Measurements from ENCODE around the gene SRGAP2B.
"Not testable (repeated sequence)": the region's sequence is repeated elsewhere in the genome, so short reads cannot be mapped to it uniquely, and the experiment has no call there.

DNA sequence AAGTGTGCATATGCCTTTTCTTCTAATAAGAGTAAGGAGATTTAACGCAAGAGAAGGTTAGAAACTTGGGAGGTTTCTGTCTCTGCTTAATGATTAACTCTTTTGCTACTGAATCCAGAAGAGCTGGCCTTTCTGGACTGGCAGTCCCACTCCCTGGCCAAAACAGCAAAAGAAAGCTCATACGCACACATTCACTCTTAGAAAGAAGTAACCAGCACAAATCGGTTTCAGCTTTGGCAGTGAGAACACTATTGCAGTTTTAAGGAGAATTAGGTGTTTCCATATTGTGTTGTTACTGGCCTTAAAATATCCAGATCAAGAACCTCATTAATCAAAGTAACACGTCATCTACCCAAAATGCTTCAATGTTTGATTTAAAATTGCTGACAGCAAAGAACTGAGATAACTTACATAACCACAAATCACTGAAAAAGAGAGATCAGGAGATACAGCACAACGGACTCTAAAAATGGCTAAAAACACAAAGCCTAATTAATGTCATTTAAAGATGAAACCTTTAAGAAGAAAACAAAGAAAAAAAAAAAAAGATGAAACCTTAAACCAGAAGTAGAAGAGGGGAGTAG lies 16.2 kb downstream of the SRGAP2B start:
- TF ChIP-seq, protein P1, sequence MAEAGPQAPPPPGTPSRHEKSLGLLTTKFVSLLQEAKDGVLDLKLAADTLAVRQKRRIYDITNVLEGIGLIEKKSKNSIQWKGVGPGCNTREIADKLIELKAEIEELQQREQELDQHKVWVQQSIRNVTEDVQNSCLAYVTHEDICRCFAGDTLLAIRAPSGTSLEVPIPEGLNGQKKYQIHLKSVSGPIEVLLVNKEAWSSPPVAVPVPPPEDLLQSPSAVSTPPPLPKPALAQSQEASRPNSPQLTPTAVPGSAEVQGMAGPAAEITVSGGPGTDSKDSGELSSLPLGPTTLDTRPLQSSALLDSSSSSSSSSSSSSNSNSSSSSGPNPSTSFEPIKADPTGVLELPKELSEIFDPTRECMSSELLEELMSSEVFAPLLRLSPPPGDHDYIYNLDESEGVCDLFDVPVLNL (IDR thresholded peaks at IDR 0.05; ENCODE audit: low read depth, low read length): not testable (repeated sequence)
- not testable (repeated sequence) for TF ChIP-seq ASH2L (IDR thresholded peaks at IDR 0.05; ENCODE audit: borderline replicate concordance, low read depth); TCF7 (IDR thresholded peaks at IDR 0.05; ENCODE audit: borderline replicate concordance); EED (IDR thresholded peaks at IDR 0.05; ENCODE audit: low read depth); EGR1 (IDR thresholded peaks at IDR 0.05; ENCODE audit: borderline replicate concordance in 1 of 2, low read depth in 2 of 2, low read length in 2 of 2); ZZZ3 (IDR thresholded peaks at IDR 0.05; ENCODE audit: control insufficient read depth, insufficient read length, low read depth); POLR2AphosphoS5 (IDR thresholded peaks at IDR 0.05; ENCODE audit: low read length); ZNF207 (IDR thresholded peaks at IDR 0.05; ENCODE audit: borderline replicate concordance)
- TF ChIP-seq, protein P2, sequence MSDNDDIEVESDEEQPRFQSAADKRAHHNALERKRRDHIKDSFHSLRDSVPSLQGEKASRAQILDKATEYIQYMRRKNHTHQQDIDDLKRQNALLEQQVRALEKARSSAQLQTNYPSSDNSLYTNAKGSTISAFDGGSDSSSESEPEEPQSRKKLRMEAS (IDR thresholded peaks at IDR 0.05; ENCODE audit: low read depth, low read length): not testable (repeated sequence)
- TF ChIP-seq, protein P3, sequence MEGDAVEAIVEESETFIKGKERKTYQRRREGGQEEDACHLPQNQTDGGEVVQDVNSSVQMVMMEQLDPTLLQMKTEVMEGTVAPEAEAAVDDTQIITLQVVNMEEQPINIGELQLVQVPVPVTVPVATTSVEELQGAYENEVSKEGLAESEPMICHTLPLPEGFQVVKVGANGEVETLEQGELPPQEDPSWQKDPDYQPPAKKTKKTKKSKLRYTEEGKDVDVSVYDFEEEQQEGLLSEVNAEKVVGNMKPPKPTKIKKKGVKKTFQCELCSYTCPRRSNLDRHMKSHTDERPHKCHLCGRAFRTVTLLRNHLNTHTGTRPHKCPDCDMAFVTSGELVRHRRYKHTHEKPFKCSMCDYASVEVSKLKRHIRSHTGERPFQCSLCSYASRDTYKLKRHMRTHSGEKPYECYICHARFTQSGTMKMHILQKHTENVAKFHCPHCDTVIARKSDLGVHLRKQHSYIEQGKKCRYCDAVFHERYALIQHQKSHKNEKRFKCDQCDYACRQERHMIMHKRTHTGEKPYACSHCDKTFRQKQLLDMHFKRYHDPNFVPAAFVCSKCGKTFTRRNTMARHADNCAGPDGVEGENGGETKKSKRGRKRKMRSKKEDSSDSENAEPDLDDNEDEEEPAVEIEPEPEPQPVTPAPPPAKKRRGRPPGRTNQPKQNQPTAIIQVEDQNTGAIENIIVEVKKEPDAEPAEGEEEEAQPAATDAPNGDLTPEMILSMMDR (IDR thresholded peaks at IDR 0.05 in 2 of 3, conservative IDR thresholded peaks at IDR 0.05 in 1 of 3; ENCODE audit: control insufficient read depth in 2 of 3, extremely low read depth in 1 of 3, insufficient read depth in 1 of 3, low read depth in 3 of 3, low read length in 3 of 3): not testable (repeated sequence)
- TF ChIP-seq, protein P4, sequence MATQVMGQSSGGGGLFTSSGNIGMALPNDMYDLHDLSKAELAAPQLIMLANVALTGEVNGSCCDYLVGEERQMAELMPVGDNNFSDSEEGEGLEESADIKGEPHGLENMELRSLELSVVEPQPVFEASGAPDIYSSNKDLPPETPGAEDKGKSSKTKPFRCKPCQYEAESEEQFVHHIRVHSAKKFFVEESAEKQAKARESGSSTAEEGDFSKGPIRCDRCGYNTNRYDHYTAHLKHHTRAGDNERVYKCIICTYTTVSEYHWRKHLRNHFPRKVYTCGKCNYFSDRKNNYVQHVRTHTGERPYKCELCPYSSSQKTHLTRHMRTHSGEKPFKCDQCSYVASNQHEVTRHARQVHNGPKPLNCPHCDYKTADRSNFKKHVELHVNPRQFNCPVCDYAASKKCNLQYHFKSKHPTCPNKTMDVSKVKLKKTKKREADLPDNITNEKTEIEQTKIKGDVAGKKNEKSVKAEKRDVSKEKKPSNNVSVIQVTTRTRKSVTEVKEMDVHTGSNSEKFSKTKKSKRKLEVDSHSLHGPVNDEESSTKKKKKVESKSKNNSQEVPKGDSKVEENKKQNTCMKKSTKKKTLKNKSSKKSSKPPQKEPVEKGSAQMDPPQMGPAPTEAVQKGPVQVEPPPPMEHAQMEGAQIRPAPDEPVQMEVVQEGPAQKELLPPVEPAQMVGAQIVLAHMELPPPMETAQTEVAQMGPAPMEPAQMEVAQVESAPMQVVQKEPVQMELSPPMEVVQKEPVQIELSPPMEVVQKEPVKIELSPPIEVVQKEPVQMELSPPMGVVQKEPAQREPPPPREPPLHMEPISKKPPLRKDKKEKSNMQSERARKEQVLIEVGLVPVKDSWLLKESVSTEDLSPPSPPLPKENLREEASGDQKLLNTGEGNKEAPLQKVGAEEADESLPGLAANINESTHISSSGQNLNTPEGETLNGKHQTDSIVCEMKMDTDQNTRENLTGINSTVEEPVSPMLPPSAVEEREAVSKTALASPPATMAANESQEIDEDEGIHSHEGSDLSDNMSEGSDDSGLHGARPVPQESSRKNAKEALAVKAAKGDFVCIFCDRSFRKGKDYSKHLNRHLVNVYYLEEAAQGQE (IDR thresholded peaks at IDR 0.05; ENCODE audit: low read depth, low read length): not testable (repeated sequence)

Data from GM12878 (cell line).